Stomach smooth muscle (tissue), 2 donors: ENCODE data around the gene VSIG2.

Experiments
- H3K27ac ChIP-seq: one replicate; pipeline ENCODE4 v1.7.0; 2013; ENCODE audit warnings: mild to moderate bottlenecking, low read length, inconsistent platforms
- H3K27me3 ChIP-seq, 2 donors: one replicate each; pipeline ENCODE4 v1.7.0; 2013; ENCODE audit warnings: low read length in 2 of 2; ENCODE audit not compliant: insufficient read depth in 2 of 2, control insufficient read depth in 1 of 2
- H3K36me3 ChIP-seq, 2 donors: one replicate each; pipeline ENCODE4 v1.7.0; 2013; ENCODE audit warnings: low read length in 2 of 2; ENCODE audit not compliant: control insufficient read depth in 2 of 2, insufficient read depth in 2 of 2
- H3K4me1 ChIP-seq: one replicate; pipeline ENCODE4 v1.7.0; 2013; ENCODE audit warnings: low read length; ENCODE audit not compliant: control insufficient read depth, insufficient read depth
- H3K4me3 ChIP-seq, 2 donors: one replicate each; pipeline ENCODE4 v1.7.0; 2013; ENCODE audit warnings: low read length in 2 of 2
- H3K9ac ChIP-seq, 2 donors: one replicate each; pipeline ENCODE4 v1.7.0; 2013; ENCODE audit warnings: low read length in 2 of 2, mild to moderate bottlenecking in 1 of 2
- H3K9me3 ChIP-seq, 2 donors: one replicate each; pipeline ENCODE4 v1.7.0; 2013; ENCODE audit warnings: low read length in 2 of 2; ENCODE audit not compliant: control insufficient read depth in 2 of 2
- donor health status: healthy.
- donor health status: Pancreatic carcinoma.

Gene VSIG2

DNA sequence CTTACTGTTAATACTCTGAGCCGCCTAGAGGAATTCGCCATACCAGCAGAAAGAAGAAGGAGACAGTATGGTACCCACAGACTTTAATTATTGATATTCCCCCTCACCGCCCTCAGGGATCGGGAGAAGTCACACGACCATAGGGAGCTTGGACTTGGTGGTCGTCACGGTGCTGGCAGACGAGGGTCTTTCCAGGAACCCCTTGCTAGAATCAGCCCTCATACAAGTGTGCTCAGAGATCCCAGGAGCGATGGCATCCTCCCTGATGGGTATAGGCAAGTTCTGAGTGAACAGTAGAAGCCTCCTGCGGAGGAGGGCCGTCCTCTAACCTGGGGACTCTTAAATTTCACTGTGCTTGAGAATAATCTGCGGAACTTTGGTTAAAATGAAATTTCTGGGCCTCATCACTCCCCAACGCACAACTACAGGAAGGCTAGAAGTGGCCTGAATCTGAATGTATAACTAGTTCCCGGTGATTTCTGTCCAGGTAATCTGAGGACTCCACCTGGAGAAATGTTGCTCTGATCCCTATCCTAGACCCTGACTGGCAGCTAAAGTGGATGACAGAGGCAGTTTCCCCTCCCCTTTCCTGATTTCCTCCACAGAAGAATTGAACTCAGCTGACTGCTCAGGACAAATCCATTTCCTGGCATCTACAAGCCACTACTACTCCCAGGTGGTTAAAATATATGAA, 4.5 kb downstream of the VSIG2 start:
- Histone ChIP-seq H3K9me3 (no peaks in the 10 kb centered on the region), H3K36me3 (no peaks in the 10 kb centered on the region), H3K4me3 (peak overlapping the region in 1 of 2 donors; percentile 71), H3K4me1 (peaks cover 23% of the 10 kb centered on the region), H3K9ac (no peak overlapping the region), H3K27me3 (peaks cover 64 to 78% of the 10 kb centered on the region in 2 donors), H3K27ac (no peak overlapping the region)

DNA sequence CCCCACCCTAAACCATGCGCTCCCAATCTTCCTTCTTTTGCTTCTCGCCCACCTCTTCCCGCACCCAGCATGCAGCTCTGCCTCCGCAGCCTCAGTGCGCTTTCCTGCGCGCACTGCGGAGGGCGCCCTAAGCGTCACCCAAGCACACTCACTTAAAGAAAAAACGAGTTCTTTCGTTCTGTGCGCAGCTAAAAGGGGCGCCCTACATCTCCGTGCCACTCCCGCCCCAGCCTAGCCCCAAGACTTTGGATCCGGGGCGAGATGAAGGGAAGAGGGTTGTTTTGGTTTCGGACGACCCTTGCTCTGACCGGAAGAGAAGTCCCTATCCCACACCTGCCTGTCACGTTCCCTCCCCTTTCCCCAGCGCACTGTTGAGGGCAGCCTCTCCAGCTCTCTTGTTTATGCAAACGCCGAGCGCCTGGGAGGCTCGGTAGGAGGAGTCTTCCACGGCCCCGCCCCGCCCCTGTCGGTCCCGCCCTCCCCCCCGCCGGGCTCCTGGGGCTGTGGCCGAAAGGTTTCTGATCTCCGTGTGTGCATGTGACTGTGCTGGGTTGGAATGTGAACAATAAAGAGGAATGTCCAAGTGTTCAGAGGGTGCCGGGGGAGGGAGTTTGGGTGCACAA, 5.3 kb downstream of the VSIG2 start:
- Histone ChIP-seq H3K4me1 (peaks cover 20% of the 10 kb centered on the region), H3K4me3 (peak overlapping the region; percentile 71 to 75), H3K27ac (no peak overlapping the region), H3K36me3 (no peaks in the 10 kb centered on the region), H3K9ac (peak overlapping the region in 1 of 2 donors; percentile 42), H3K27me3 (peaks cover 67 to 76% of the 10 kb centered on the region in 2 donors), H3K9me3 (no peaks in the 10 kb centered on the region)

DNA sequence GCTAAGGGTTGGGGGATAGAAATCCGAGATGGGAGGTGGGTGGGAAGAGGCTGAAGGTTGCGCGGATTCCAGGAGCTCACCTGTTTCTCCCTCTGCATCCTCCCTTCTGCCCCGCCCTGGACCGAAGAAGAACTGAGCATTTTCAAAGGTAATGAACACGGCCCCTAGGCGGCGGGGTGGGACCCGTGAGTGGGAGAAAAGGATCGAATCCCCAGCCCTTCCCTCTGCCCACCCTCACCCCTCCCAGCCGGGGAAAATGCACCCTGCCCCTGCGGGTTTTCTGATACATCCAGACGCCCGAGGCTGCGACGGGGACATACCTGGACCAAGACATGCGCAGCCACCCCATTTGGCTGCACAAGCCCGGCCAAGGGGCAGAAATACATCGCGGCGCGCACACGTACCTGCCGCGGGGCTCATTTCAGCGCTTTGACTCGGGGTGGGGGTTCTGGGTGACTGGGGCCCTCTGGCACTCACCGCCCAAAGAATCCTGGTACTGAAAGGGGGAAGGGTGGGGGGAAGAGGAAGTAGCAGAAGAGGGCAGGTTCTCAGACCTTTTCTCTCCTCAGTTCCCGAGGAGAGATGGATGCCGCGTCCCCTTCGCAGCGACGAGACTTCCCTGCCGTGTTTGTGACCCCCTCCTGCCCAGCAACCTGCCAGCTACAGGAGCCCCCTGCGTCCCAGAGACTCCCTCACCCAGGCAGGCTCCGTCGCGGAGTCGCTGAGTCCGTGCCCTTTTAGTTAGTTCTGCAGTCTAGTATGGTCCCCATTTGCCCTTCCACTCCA, 6.0 kb downstream of the VSIG2 start:
- peak overlapping the region; percentile 71 to 75 for H3K4me3 ChIP-seq
- peaks cover 20% of the 10 kb centered on the region for H3K4me1 ChIP-seq
- no peak overlapping the region for H3K27ac ChIP-seq
- no peak overlapping the region for H3K9ac ChIP-seq
- no peaks in the 10 kb centered on the region for H3K36me3 ChIP-seq
- peaks cover 69 to 76% of the 10 kb centered on the region in 2 donors for H3K27me3 ChIP-seq
- H3K9me3 ChIP-seq, result no peaks in the 10 kb centered on the region

DNA sequence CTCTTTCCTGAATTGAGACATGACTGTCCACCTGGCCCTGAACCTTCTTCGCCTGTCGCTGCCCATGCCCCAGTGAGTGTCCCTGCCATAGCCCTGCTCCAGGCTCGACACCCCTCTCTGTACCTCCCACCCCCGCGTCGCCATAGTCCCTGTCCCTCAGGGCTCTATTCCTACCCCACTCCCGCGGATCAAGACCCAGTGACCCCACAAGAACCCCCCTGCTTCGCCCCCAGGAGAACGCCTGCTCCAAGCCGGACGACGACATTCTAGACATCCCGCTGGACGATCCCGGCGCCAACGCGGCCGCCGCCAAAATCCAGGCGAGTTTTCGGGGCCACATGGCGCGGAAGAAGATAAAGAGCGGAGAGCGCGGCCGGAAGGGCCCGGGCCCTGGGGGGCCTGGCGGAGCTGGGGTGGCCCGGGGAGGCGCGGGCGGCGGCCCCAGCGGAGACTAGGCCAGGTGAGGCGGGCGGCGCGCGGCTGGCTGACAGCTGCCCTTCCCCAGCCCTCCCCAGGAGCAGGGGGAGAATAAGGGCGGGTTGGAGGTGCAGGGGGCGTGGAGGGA, 6.7 kb downstream of the VSIG2 start:
- H3K27ac ChIP-seq, result no peak overlapping the region
- H3K27me3 ChIP-seq, result peaks cover 70 to 77% of the 10 kb centered on the region in 2 donors
- no peaks in the 10 kb centered on the region for H3K36me3 ChIP-seq
- H3K9ac ChIP-seq, result no peak overlapping the region
- no peak overlapping the region for H3K4me3 ChIP-seq
- H3K9me3 ChIP-seq, result no peaks in the 10 kb centered on the region
- peaks cover 26% of the 10 kb centered on the region for H3K4me1 ChIP-seq

DNA sequence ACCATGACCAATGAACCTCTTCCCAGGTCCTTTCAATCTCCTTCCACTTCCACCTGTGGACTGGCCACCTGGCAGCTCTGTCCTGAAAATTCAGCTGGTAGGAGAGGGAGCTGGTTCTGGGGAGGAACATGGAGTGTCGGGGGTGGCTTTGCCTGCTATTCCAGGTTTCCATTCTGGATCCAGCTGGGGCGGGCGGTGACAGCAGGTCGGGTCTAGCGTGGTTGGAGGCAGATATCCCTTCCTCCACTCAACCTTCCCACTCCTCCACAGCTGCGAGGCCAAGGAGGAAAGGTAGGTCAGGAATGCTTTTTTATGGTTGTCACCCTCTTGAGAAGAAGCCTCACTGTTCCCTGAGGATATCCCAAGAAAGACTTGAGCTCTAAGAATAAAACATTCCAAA, 9.0 kb downstream of the VSIG2 start:
- Histone ChIP-seq H3K9me3 (no peaks in the 10 kb centered on the region), H3K36me3 (no peaks in the 10 kb centered on the region), H3K4me3 (no peak overlapping the region), H3K27me3 (peaks cover 64 to 79% of the 10 kb centered on the region in 2 donors), H3K4me1 (peaks cover 35% of the 10 kb centered on the region), H3K9ac (no peak overlapping the region), H3K27ac (no peak overlapping the region)

DNA sequence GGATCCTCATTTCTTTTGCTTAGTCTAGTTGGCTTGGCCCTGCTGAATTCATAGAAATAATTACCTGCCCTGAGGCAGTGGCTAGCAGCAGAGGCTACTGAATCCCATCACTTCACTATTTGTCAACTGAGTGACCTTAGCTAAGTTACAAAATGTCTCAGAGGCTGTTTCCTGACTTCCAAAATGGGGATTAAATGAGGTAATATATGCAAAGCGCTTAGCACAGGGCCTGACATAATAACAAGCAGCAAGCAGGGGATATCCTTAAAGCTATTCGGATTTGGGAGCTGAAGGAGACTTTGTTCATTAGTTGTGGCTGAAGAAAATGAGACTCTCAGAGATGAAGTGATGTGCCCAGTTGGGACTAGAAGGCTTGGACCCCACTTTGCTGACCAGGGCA, 9.5 kb downstream of the VSIG2 start:
- no peak overlapping the region for H3K27ac ChIP-seq
- peaks cover 62 to 74% of the 10 kb centered on the region in 2 donors for H3K27me3 ChIP-seq
- peaks cover 34% of the 10 kb centered on the region for H3K4me1 ChIP-seq
- no peaks in the 10 kb centered on the region for H3K36me3 ChIP-seq
- H3K4me3 ChIP-seq, result no peak overlapping the region
- H3K9me3 ChIP-seq, result no peaks in the 10 kb centered on the region
- no peak overlapping the region for H3K9ac ChIP-seq

DNA sequence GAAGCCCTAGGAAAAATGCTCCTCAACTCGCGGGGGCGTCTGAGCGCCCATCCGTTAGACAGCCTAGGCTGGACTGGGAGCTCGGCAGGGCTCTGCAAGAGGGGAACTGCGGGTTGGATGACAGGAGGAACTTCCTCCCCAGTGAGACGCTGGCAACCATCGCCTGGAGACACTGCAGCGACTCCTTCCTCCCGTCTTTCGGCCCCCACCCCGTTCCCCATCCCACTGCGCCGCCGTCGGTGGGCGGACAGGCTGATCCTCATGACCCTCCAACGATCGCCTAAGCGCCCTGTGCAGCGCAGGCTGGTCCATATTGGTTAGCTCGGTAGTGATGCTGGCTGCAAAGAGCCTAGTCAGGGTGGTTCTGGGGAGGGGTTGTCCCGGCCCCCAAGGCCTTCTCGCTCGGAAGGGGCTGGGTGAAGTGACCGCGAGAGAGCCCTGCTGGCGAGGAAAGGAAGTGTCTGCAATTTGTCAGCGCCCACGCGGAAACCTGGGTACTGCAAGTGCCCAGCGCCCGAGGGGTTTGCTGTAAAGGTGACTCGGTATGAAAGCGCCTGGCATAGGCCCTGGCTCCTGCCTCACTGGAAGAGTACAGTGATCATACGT, 11.7 kb downstream of the VSIG2 start:
- no peak overlapping the region for H3K27ac ChIP-seq
- H3K4me3 ChIP-seq, result peak overlapping the region; percentile 58 to 68
- H3K9ac ChIP-seq, result no peak overlapping the region
- peaks cover 16% of the 10 kb centered on the region for H3K4me1 ChIP-seq
- H3K9me3 ChIP-seq, result no peaks in the 10 kb centered on the region
- H3K36me3 ChIP-seq, result no peaks in the 10 kb centered on the region
- H3K27me3 ChIP-seq, result peaks cover 54 to 57% of the 10 kb centered on the region in 2 donors

DNA sequence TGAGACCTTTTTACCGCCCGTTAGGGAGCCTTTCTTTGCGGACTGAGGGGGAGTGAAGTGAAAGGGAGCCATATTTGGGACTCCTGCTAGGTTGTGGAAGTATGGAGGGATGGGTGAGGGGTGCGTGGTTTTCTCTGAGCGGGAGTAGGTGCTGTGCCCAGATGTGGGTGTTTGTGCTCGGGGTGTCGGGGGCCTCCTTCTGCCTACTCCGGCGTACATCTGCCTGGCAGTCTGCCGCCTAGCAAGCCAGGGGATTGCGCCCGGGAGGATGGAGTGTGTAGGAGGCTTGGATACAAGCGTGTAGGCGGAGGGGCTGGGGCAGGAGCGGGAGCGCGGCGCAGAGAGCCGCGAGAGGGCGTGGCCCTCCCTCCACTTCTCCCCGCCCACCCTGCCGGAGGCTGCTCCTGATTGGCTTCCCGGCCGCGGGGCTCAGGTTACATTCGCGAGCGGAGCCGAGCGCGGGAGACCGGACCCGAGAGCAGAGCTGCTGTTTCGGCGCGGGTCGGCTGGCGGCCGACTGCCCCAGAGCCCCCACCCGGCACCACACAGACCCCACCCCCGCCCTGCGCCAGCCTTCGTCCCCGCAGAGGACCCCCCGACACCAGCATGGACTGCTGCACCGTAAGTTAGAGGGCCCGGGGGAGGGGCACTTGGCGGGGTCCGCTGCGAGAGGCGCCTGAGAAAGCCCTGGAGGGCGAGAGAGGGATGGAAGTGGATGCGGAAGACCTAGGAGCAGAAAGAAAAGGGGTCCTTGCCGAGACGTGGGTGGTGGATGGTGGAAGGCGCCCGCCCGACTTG, 12.4 kb downstream of the VSIG2 start, which contains the start of gene NRGN:
NRGN (plus strand) TSS at position 464 of the 798 bp plus-strand sequence; CDS start at position 607, 143 bp downstream.
- Histone ChIP-seq H3K4me3 (peak within 1 kb of the TSS; percentile 58 to 68), H3K36me3 (no peaks in the 10 kb centered on the region), H3K27ac (no peak within 1 kb of the TSS), H3K27me3 (peaks cover 47 to 50% of the 10 kb centered on the region in 2 donors), H3K9ac (no peak within 1 kb of the TSS), H3K4me1 (peaks cover 15% of the 10 kb centered on the region), H3K9me3 (no peaks in the 10 kb centered on the region)

DNA sequence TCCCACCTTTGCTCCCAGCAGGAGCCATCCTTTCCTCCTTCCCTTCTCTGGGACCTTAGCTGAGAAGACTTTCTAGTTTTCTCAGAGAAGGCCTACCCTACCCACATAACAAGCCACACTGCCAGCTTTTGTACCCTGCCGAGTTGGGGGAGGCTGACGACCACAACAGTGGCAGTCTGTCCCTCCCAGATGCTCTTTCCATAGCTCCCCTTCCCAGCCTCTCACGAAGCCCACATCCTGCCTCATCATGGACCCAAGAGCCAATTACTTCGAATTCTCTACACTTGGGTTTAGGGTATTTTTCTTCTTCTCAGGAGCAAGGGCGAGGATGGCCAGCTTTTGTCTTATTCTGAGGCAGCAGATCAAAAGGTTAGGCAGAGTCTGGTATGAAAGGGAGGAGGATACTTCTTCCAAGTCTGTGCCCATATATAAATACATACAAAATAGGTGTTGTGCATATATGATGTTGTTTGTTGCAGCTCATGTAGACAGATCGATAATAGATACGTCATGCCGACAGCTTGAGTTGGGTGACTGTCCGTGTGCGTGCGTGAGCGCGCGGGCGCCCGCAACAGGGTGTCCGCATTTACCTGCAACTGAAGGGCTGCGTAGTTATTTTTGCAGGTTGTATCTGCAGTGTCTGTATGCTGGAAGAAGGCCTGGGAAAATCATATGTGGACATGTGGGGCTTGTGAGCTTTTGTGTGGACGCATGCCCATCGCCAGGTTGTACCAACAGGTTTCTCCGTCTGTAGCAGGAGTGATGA, 13.2 kb downstream of the VSIG2 start:
- H3K4me1 ChIP-seq, result peaks cover 15% of the 10 kb centered on the region
- H3K27ac ChIP-seq, result no peak overlapping the region
- H3K9me3 ChIP-seq, result no peaks in the 10 kb centered on the region
- peak overlapping the region; percentile 18 to 68 for H3K4me3 ChIP-seq
- no peaks in the 10 kb centered on the region for H3K36me3 ChIP-seq
- peaks cover 44 to 50% of the 10 kb centered on the region in 2 donors for H3K27me3 ChIP-seq
- no peak overlapping the region for H3K9ac ChIP-seq
